Adrenal gland (tissue), 5 donors: ENCODE measurements around the gene AMPH.
"Not testable (repeated sequence)": the region's sequence is repeated elsewhere in the genome, so short reads cannot be mapped to it uniquely, and the experiment has no call there.

Source experiments
- POLR2A ChIP-seq, 2 donors: fragments of 450-650 bp; IDR thresholded peaks; one replicate each; pipeline ENCODE4 v1.6.1; 2017; ENCODE audit warnings: antibody characterized with exemption in 2 of 2, mild to moderate bottlenecking in 2 of 2, moderate library complexity in 1 of 2
- TF ChIP-seq, protein P1 (sequence below), 6 experiments: fragments of 450-650 bp in 4 of 6; fragments of 200-600 bp in 2 of 6; sonication (generic) in 1 of 6; IDR thresholded peaks; 1 replicate in 5 of 6; 2 replicates in 1 of 6; pipeline versions ENCODE4 v1.5.1 to v1.8.0; 2016 to 2021; ENCODE audit warnings: antibody characterized with exemption in 6 of 6, mild to moderate bottlenecking in 2 of 6, moderate library complexity in 1 of 6
- donor health status: DM: no; HTN: no; CAD: no.

DNA sequence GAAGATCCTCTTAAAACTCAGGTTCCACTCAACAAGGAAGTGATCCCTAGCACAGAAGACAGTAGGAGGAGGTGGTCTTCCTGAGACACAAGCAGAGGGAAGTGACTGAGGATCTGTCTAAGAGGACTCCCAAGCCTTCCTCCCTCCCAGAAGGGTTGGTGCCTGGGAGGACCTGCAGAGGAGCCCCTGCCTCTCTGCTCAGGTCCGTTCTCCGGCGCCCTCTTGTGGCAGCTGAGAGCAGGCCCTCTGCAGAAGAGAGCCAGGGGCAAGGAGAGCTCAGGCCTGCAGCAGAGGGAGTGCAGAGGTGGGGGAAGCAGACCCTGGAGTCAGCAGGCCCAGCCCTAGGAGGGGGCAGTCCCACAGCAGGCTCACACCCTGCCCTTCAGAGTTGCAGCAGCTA is 267.8 kb downstream of the AMPH start:
- TF ChIP-seq POLR2A (IDR thresholded peaks at IDR 0.05): not testable (repeated sequence)
- TF ChIP-seq, protein P1, sequence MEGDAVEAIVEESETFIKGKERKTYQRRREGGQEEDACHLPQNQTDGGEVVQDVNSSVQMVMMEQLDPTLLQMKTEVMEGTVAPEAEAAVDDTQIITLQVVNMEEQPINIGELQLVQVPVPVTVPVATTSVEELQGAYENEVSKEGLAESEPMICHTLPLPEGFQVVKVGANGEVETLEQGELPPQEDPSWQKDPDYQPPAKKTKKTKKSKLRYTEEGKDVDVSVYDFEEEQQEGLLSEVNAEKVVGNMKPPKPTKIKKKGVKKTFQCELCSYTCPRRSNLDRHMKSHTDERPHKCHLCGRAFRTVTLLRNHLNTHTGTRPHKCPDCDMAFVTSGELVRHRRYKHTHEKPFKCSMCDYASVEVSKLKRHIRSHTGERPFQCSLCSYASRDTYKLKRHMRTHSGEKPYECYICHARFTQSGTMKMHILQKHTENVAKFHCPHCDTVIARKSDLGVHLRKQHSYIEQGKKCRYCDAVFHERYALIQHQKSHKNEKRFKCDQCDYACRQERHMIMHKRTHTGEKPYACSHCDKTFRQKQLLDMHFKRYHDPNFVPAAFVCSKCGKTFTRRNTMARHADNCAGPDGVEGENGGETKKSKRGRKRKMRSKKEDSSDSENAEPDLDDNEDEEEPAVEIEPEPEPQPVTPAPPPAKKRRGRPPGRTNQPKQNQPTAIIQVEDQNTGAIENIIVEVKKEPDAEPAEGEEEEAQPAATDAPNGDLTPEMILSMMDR (IDR thresholded peaks at IDR 0.05): peak in 5 of 6 experiments; percentile 24 to 50 (median 28)
